IPS-18a (cell line): ENCODE results near the gene MYBBP1A.
"Not testable (repeated sequence)": the region's sequence is repeated elsewhere in the genome, so short reads cannot be mapped to it uniquely, and the experiment has no call there.

Source experiments
- H3K27ac ChIP-seq: one replicate; pipeline ENCODE4 v1.5.1; 2013; ENCODE audit warnings: low read length
- H3K27me3 ChIP-seq: one replicate; pipeline ENCODE4 v1.6.1; 2013; ENCODE audit warnings: mild to moderate bottlenecking, low read length; ENCODE audit not compliant: control insufficient read depth, insufficient read depth
- H3K36me3 ChIP-seq: one replicate; pipeline ENCODE4 v1.6.1; 2013; ENCODE audit warnings: low read depth, low read length; ENCODE audit not compliant: control insufficient read depth
- H3K4me1 ChIP-seq: one replicate; pipeline ENCODE4 v1.6.1; 2013; ENCODE audit warnings: low read depth, low read length; ENCODE audit not compliant: control insufficient read depth
- H3K4me3 ChIP-seq: one replicate; pipeline ENCODE4 v1.5.1; 2013; ENCODE audit warnings: low read length
- H3K9ac ChIP-seq: one replicate; pipeline ENCODE4 v1.6.1; 2013; ENCODE audit warnings: mild to moderate bottlenecking, low read length, moderate library complexity
- H3K9me3 ChIP-seq: one replicate; pipeline ENCODE4 v1.6.1; 2013; ENCODE audit warnings: low read depth, low read length; ENCODE audit not compliant: control insufficient read depth

The MYBBP1A gene, protein sequence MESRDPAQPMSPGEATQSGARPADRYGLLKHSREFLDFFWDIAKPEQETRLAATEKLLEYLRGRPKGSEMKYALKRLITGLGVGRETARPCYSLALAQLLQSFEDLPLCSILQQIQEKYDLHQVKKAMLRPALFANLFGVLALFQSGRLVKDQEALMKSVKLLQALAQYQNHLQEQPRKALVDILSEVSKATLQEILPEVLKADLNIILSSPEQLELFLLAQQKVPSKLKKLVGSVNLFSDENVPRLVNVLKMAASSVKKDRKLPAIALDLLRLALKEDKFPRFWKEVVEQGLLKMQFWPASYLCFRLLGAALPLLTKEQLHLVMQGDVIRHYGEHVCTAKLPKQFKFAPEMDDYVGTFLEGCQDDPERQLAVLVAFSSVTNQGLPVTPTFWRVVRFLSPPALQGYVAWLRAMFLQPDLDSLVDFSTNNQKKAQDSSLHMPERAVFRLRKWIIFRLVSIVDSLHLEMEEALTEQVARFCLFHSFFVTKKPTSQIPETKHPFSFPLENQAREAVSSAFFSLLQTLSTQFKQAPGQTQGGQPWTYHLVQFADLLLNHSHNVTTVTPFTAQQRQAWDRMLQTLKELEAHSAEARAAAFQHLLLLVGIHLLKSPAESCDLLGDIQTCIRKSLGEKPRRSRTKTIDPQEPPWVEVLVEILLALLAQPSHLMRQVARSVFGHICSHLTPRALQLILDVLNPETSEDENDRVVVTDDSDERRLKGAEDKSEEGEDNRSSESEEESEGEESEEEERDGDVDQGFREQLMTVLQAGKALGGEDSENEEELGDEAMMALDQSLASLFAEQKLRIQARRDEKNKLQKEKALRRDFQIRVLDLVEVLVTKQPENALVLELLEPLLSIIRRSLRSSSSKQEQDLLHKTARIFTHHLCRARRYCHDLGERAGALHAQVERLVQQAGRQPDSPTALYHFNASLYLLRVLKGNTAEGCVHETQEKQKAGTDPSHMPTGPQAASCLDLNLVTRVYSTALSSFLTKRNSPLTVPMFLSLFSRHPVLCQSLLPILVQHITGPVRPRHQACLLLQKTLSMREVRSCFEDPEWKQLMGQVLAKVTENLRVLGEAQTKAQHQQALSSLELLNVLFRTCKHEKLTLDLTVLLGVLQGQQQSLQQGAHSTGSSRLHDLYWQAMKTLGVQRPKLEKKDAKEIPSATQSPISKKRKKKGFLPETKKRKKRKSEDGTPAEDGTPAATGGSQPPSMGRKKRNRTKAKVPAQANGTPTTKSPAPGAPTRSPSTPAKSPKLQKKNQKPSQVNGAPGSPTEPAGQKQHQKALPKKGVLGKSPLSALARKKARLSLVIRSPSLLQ (N-terminal part only)

GRCh38 chr17:4554997-4555799 lies at the start of gene MYBBP1A:
Gene MYBBP1A, minus strand, starts transcription at chr17:4555384. Its CDS starts 60 bp downstream, at chr17:4555324.
- H3K27ac ChIP-seq, result peak within 1 kb of the TSS; percentile 22
- peaks cover 13% of the 10 kb centered on the region for H3K4me1 ChIP-seq
- peak within 1 kb of the TSS; percentile 93 for H3K4me3 ChIP-seq
- no peaks in the 10 kb centered on the region for H3K9me3 ChIP-seq
- H3K27me3 ChIP-seq, result no peaks in the 10 kb centered on the region
- H3K36me3 ChIP-seq, result peaks cover 34% of the 10 kb centered on the region
- H3K9ac ChIP-seq, result peak within 1 kb of the TSS; percentile 90

DNA sequence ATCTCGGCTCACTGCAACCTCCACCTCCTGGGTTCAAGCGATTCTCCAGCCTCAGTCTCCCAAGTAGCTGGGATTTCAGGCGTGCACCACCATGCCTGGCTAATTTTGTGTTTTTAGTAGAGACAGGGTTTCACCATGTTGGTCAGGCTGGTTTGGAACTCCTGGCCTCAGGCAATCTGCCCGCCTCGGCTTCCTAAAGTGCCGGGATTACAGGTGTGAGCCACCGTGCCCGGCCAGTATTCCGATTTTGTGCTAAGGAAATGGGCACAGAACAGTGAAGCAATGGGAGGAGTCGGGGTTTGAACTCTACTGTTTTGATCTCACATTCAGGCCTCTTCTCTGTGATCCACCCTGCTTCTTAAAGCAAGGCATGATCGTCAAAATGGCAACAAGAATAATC lies 49.6 kb upstream of the MYBBP1A start:
- H3K4me3 ChIP-seq, H3K36me3 ChIP-seq, H3K9me3 ChIP-seq, H3K27ac ChIP-seq, H3K9ac ChIP-seq, H3K27me3 ChIP-seq: not testable (repeated sequence)
- H3K4me1 ChIP-seq, result peaks cover 13% of the 10 kb centered on the region

DNA sequence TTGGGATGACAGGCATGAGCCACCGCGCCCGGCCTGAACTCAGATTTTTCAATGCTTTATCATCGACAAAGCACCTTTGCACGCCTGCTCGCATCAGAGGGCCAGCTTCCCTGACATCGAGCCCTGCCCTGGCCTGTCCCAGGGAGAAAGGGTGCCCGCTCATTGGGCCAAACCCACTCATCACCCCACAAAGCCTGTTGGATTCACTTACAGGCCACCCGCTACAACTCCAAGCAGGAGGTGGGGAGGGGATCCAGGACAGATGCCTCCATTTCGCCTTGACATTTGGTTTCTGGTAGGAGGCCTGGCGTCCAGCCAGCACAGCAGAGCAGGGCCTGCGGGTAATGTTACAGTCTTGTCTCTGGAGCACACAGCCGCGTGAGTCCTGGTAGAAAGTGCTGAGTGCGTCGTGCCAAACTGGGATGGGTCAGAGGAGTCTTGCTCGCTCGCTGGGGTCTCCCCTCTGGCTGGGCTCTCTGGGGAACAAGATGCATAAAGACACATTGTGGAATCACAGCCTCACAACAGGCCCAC lies 49.0 kb upstream of the MYBBP1A start:
- H3K9me3 ChIP-seq, result no peaks in the 10 kb centered on the region
- no peaks in the 10 kb centered on the region for H3K36me3 ChIP-seq
- H3K9ac ChIP-seq, result no peak overlapping the region
- no peaks in the 10 kb centered on the region for H3K27me3 ChIP-seq
- H3K4me3 ChIP-seq, result no peak overlapping the region
- H3K4me1 ChIP-seq, result peaks cover 16% of the 10 kb centered on the region
- no peak overlapping the region for H3K27ac ChIP-seq

DNA sequence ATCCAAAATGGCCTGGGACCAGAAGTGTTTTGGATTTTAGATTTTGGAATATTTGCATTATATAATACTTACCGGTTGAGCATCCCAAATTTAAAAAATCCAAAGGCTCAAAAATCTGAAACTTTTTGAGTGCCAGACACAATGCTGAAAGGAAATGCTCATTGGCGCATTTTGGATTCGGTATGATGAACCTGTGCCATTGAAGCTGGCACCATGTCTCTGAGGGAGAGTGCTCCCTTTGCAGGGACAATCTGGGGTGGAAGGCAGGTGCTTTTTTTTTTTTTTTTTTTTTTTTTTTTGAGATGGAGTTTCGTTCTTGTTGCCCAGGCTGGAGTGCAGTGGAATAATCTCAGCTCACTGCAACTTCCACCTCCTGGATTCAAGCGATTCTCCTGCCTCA lies 46.9 kb upstream of the MYBBP1A start:
- Histone ChIP-seq H3K9me3 (no peaks in the 10 kb centered on the region), H3K27ac (no peak overlapping the region), H3K36me3 (no peaks in the 10 kb centered on the region), H3K9ac (no peak overlapping the region), H3K27me3 (no peaks in the 10 kb centered on the region), H3K4me3 (no peak overlapping the region), H3K4me1 (peaks cover 11% of the 10 kb centered on the region)

DNA sequence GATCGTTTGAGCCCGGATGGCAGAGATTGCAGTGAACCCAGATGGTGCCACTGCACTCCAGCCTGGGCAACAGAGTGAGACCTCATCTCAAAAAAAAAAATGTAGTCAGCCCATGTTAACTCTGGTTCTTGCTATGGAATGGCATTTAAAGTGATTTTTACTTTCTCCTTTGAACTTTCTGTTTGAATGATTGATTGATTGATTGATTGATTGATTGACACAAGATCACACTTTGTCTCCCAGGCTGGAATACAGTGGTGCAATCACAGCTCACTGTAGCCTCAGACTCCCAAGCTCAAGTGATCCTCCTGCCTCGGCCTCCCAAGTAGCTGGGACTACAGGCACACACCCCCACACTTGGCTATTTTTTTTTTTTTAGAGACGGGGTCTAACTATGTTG lies 46.1 kb upstream of the MYBBP1A start:
- no peak overlapping the region for H3K9ac ChIP-seq
- no peak overlapping the region for H3K27ac ChIP-seq
- no peaks in the 10 kb centered on the region for H3K9me3 ChIP-seq
- no peak overlapping the region for H3K4me3 ChIP-seq
- no peaks in the 10 kb centered on the region for H3K27me3 ChIP-seq
- peaks cover 11% of the 10 kb centered on the region for H3K4me1 ChIP-seq
- H3K36me3 ChIP-seq, result no peaks in the 10 kb centered on the region

DNA sequence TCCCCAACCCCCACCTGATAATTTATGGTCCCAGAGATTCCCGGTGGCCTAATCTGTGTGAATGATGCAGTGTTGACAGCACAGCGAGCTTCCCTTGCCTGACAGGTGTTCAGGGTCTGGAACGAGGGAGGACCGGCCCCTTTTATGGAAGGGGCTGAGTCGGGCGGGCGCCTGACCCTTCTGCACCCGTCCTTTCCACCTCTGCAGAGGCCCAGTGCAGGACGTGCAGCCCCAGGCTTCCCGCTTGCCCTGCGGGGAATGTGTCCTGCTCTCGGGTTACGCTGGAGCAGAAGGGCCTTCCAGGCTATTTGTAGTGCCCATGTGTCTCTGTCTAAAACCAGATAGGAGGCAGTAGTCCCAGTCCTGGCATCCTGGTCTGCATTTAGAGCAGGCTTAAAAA lies 45.4 kb upstream of the MYBBP1A start:
- Histone ChIP-seq H3K9ac (no peak overlapping the region), H3K27ac (no peak overlapping the region), H3K36me3 (no peaks in the 10 kb centered on the region), H3K9me3 (no peaks in the 10 kb centered on the region), H3K27me3 (no peaks in the 10 kb centered on the region), H3K4me1 (peaks cover 11% of the 10 kb centered on the region), H3K4me3 (peak overlapping the region; percentile 37)

GRCh38 chr17:4599505-4600281 lies 44.5 kb upstream of the MYBBP1A start:
- peaks cover 11% of the 10 kb centered on the region for H3K4me1 ChIP-seq
- no peak overlapping the region for H3K27ac ChIP-seq
- H3K9me3 ChIP-seq, result no peaks in the 10 kb centered on the region
- H3K27me3 ChIP-seq, result no peaks in the 10 kb centered on the region
- no peak overlapping the region for H3K9ac ChIP-seq
- H3K36me3 ChIP-seq, result no peaks in the 10 kb centered on the region
- peak overlapping the region; percentile 37 for H3K4me3 ChIP-seq

- Histone ChIP-seq H3K27me3 (no peaks in the 10 kb centered on the region), H3K9ac (no peak overlapping the region), H3K36me3 (no peaks in the 10 kb centered on the region), H3K9me3 (no peaks in the 10 kb centered on the region), H3K4me1 (peaks cover 11% of the 10 kb centered on the region), H3K27ac (no peak overlapping the region), H3K4me3 (no peak overlapping the region)
Measured at GRCh38 chr17:4598776-4599504, 43.8 kb upstream of the MYBBP1A start.

- Histone ChIP-seq H3K9ac (no peak overlapping the region), H3K27ac (no peak overlapping the region), H3K4me1 (peaks cover 11% of the 10 kb centered on the region), H3K4me3 (no peak overlapping the region), H3K9me3 (no peaks in the 10 kb centered on the region), H3K27me3 (no peaks in the 10 kb centered on the region), H3K36me3 (no peaks in the 10 kb centered on the region)
Measured at GRCh38 chr17:4597975-4598374, 42.8 kb upstream of the MYBBP1A start.
